ENCODE results near the gene ARVCF. TPM values are rescaled to one million over a fixed set of nuclear protein-coding genes. Genes with fewer than 3 reads are reported as not detected.

Gene ARVCF
- total and polyA plus RNA-seq, 2 experiments from 2014 or later, result 15.6 to 122 TPM

DNA sequence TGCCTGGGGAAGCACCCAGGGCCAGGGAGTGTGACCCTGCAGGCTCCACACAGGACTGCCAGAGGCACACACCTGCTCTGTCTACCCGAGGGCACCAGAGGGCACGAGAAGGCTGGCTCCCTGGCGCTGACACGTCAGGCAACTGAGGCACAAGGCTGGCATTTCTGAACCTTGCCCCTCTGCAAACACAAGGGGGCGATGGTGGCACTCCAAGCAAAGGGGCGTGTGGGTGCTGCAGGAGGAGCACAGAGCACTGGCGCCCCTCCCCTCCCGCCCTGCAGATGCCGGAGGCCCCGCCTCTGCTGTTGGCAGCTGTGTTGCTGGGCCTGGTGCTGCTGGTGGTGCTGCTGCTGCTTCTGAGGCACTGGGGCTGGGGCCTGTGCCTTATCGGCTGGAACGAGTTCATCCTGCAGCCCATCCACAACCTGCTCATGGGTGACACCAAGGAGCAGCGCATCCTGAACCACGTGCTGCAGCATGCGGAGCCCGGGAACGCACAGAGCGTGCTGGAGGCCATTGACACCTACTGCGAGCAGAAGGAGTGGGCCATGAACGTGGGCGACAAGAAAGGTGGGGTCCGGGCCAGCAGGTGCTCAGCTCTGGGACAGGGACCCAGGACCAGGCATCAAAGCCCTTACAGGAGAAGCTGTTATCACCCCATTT lies 54.2 kb downstream of the ARVCF start:
- Mint-ChIP-seq H3K4me3 (peak overlapping the region; percentile 54), H3K27me3 (ENCODE audit: insufficient read depth, low read depth, poor library complexity) (peaks cover 8% of the 10 kb centered on the region), H3K9me3 (no peaks in the 10 kb centered on the region; the same call in 2 of the 3 replicates), H3K4me1 (peaks cover 35% of the 10 kb centered on the region), H3K36me3 (ENCODE audit: low read depth) (peaks cover 5% of the 10 kb centered on the region; the same call in 2 of the 3 replicates), H3K27ac (peak overlapping the region; percentile 91; the same call in 1 of the 2 replicates)
- TF ChIP-seq, protein P1, sequence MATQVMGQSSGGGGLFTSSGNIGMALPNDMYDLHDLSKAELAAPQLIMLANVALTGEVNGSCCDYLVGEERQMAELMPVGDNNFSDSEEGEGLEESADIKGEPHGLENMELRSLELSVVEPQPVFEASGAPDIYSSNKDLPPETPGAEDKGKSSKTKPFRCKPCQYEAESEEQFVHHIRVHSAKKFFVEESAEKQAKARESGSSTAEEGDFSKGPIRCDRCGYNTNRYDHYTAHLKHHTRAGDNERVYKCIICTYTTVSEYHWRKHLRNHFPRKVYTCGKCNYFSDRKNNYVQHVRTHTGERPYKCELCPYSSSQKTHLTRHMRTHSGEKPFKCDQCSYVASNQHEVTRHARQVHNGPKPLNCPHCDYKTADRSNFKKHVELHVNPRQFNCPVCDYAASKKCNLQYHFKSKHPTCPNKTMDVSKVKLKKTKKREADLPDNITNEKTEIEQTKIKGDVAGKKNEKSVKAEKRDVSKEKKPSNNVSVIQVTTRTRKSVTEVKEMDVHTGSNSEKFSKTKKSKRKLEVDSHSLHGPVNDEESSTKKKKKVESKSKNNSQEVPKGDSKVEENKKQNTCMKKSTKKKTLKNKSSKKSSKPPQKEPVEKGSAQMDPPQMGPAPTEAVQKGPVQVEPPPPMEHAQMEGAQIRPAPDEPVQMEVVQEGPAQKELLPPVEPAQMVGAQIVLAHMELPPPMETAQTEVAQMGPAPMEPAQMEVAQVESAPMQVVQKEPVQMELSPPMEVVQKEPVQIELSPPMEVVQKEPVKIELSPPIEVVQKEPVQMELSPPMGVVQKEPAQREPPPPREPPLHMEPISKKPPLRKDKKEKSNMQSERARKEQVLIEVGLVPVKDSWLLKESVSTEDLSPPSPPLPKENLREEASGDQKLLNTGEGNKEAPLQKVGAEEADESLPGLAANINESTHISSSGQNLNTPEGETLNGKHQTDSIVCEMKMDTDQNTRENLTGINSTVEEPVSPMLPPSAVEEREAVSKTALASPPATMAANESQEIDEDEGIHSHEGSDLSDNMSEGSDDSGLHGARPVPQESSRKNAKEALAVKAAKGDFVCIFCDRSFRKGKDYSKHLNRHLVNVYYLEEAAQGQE (IDR thresholded peaks at IDR 0.05; ENCODE audit: unreplicated experiment), result no peak
- no peak for TF ChIP-seq NANOG (IDR thresholded peaks at IDR 0.05; ENCODE audit: borderline replicate concordance)
- TF ChIP-seq ZNF114 (CRISPR knock-in tag; IDR thresholded peaks at IDR 0.05), result no peak
- TF ChIP-seq, protein P2, sequence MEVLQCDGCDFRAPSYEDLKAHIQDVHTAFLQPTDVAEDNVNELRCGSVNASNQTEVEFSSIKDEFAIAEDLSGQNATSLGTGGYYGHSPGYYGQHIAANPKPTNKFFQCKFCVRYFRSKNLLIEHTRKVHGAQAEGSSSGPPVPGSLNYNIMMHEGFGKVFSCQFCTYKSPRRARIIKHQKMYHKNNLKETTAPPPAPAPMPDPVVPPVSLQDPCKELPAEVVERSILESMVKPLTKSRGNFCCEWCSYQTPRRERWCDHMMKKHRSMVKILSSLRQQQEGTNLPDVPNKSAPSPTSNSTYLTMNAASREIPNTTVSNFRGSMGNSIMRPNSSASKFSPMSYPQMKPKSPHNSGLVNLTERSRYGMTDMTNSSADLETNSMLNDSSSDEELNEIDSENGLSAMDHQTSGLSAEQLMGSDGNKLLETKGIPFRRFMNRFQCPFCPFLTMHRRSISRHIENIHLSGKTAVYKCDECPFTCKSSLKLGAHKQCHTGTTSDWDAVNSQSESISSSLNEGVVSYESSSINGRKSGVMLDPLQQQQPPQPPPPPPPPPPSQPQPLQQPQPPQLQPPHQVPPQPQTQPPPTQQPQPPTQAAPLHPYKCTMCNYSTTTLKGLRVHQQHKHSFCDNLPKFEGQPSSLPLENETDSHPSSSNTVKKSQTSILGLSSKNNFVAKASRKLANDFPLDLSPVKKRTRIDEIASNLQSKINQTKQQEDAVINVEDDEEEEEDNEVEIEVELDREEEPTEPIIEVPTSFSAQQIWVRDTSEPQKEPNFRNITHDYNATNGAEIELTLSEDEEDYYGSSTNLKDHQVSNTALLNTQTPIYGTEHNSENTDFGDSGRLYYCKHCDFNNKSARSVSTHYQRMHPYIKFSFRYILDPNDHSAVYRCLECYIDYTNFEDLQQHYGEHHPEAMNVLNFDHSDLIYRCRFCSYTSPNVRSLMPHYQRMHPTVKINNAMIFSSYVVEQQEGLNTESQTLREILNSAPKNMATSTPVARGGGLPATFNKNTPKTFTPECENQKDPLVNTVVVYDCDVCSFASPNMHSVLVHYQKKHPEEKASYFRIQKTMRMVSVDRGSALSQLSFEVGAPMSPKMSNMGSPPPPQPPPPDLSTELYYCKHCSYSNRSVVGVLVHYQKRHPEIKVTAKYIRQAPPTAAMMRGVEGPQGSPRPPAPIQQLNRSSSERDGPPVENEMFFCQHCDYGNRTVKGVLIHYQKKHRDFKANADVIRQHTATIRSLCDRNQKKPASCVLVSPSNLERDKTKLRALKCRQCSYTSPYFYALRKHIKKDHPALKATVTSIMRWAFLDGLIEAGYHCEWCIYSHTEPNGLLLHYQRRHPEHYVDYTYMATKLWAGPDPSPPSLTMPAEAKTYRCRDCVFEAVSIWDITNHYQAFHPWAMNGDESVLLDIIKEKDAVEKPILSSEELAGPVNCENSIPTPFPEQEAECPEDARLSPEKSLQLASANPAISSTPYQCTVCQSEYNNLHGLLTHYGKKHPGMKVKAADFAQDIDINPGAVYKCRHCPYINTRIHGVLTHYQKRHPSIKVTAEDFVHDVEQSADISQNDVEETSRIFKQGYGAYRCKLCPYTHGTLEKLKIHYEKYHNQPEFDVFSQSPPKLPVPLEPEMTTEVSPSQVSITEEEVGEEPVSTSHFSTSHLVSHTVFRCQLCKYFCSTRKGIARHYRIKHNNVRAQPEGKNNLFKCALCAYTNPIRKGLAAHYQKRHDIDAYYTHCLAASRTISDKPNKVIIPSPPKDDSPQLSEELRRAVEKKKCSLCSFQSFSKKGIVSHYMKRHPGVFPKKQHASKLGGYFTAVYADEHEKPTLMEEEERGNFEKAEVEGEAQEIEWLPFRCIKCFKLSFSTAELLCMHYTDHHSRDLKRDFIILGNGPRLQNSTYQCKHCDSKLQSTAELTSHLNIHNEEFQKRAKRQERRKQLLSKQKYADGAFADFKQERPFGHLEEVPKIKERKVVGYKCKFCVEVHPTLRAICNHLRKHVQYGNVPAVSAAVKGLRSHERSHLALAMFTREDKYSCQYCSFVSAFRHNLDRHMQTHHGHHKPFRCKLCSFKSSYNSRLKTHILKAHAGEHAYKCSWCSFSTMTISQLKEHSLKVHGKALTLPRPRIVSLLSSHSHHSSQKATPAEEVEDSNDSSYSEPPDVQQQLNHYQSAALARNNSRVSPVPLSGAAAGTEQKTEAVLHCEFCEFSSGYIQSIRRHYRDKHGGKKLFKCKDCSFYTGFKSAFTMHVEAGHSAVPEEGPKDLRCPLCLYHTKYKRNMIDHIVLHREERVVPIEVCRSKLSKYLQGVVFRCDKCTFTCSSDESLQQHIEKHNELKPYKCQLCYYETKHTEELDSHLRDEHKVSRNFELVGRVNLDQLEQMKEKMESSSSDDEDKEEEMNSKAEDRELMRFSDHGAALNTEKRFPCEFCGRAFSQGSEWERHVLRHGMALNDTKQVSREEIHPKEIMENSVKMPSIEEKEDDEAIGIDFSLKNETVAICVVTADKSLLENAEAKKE (CRISPR knock-in tag; IDR thresholded peaks at IDR 0.05), result no peak
- TF ChIP-seq, protein P3, sequence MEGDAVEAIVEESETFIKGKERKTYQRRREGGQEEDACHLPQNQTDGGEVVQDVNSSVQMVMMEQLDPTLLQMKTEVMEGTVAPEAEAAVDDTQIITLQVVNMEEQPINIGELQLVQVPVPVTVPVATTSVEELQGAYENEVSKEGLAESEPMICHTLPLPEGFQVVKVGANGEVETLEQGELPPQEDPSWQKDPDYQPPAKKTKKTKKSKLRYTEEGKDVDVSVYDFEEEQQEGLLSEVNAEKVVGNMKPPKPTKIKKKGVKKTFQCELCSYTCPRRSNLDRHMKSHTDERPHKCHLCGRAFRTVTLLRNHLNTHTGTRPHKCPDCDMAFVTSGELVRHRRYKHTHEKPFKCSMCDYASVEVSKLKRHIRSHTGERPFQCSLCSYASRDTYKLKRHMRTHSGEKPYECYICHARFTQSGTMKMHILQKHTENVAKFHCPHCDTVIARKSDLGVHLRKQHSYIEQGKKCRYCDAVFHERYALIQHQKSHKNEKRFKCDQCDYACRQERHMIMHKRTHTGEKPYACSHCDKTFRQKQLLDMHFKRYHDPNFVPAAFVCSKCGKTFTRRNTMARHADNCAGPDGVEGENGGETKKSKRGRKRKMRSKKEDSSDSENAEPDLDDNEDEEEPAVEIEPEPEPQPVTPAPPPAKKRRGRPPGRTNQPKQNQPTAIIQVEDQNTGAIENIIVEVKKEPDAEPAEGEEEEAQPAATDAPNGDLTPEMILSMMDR (conservative IDR thresholded peaks at IDR 0.05; ENCODE audit: low read depth in 2 of 2), result peak; percentile 61 to 88
- TF ChIP-seq STAT1 (IDR thresholded peaks at IDR 0.05; ENCODE audit: unreplicated experiment), result no peak
- no peak for TF ChIP-seq EZH2 (IDR thresholded peaks at IDR 0.05; ENCODE audit: low read depth, unreplicated experiment)
- Histone ChIP-seq H3K4me2 (peak overlapping the region; percentile 81), H3K27me3 (ENCODE audit: insufficient read depth) (no peaks in the 10 kb centered on the region), H2AFZ (no peak overlapping the region), H3K9me2 (ENCODE audit: insufficient read depth) (no peaks in the 10 kb centered on the region), H3F3A (replicated peaks; ENCODE audit: low read depth) (peaks cover 8% of the 10 kb centered on the region; the same call in 1 of the 2 replicates), H4K20me1 (replicated peaks; ENCODE audit: insufficient read depth) (no peaks in the 10 kb centered on the region; the same call in 1 of the 2 replicates), H3K27ac (ENCODE audit: low read depth) (0 out of 2 replicates have a peak overlapping the region, but pooled peaks have one; percentile 26), H3K4me1 (ENCODE audit: insufficient read depth) (peaks cover 14% of the 10 kb centered on the region), H3K79me2 (replicated peaks; ENCODE audit: insufficient read depth) (no peaks in the 10 kb centered on the region), H3K4me3 (peak overlapping the region; percentile 45), H3K36me3 (ENCODE audit: insufficient read depth) (no peaks in the 10 kb centered on the region)
- DNase-seq (ENCODE audit: low spot score) (peak; percentile 96), ATAC-seq (peak; percentile 68)
